22Rv1 (cell line): ENCODE measurements around the gene OR2K2.
"Not testable (repeated sequence)": the region's sequence is repeated elsewhere in the genome, so short reads cannot be mapped to it uniquely, and the experiment has no call there.

Source experiments
- H3K27ac ChIP-seq: fragments of 450-650 bp; 2 replicates; pipeline ENCODE4 v1.5.1; 2017
- ZFX ChIP-seq: fragments of 450-650 bp; IDR thresholded peaks from 2 replicates; pipeline ENCODE4 v1.6.1; 2017; ENCODE audit warnings: antibody characterized with exemption, borderline replicate concordance
- TF ChIP-seq, protein P1 (sequence below): fragments of 450-650 bp; IDR thresholded peaks from 2 replicates; pipeline ENCODE4 v1.5.1; 2017; ENCODE audit warnings: mild to moderate bottlenecking

The OR2K2 gene

DNA sequence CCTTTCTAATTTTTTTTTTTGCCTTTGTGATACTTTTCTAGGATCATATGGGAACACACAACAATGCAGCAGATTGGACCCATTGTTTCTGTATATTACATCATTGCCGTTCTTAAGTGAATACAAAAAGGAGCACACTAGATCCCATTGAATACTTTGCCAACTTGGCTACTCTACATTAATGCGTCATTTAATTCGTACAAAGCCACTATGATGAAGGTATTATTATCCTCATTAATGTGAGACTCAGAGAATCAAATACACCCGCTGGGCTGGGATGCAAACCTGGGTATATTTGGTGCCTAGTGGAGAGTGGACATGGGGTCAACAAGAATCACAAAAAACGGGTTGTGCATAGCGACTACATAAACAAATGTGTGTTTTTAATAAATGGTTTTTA lies 31.9 kb downstream of the OR2K2 start:
- no peak overlapping the region for H3K27ac ChIP-seq
- TF ChIP-seq, protein P1, sequence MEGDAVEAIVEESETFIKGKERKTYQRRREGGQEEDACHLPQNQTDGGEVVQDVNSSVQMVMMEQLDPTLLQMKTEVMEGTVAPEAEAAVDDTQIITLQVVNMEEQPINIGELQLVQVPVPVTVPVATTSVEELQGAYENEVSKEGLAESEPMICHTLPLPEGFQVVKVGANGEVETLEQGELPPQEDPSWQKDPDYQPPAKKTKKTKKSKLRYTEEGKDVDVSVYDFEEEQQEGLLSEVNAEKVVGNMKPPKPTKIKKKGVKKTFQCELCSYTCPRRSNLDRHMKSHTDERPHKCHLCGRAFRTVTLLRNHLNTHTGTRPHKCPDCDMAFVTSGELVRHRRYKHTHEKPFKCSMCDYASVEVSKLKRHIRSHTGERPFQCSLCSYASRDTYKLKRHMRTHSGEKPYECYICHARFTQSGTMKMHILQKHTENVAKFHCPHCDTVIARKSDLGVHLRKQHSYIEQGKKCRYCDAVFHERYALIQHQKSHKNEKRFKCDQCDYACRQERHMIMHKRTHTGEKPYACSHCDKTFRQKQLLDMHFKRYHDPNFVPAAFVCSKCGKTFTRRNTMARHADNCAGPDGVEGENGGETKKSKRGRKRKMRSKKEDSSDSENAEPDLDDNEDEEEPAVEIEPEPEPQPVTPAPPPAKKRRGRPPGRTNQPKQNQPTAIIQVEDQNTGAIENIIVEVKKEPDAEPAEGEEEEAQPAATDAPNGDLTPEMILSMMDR = no peak
- no peak for TF ChIP-seq ZFX

- TF ChIP-seq, protein P1 = no peak
- TF ChIP-seq ZFX = no peak
- H3K27ac ChIP-seq = no peak overlapping the region
Observed at GRCh38 chr9:111297066-111297824, 32.8 kb downstream of the OR2K2 start.

DNA sequence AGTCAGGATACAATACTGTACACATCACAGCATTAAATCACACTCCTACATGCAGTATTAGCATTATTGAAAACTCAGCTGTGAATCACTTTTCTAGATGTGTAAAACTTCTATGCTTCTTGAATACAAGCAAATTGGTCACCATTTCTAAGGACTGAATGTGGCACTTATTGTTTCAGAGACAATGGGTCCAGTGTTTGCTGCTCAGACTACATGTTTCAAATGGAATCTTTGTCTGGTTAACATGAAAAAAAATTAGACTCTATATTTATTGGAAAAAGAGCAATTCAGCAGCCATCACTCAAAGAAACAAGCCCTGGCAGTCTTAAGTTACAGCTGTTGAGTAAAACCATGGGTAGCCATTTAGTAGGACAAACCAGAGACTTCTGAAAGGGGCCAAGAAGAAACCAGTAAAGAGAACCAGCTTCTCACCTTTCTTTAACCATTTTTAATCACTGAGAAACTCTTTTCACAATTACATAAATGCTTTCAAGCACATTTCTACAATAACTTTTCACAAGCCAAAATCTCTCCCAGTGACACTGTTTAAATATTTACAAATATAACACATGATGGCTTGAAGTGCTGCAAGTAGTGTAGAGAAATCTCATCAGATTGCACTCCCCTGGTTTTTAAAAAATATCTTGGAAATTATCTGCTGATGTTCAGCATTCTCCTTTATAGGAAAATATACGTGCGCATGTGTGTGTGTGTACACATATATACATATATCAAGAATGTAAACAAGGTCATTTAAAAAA lies 35.2 kb downstream of the OR2K2 start:
- no peak overlapping the region for H3K27ac ChIP-seq
- TF ChIP-seq, protein P1 = no peak
- TF ChIP-seq ZFX = no peak

DNA sequence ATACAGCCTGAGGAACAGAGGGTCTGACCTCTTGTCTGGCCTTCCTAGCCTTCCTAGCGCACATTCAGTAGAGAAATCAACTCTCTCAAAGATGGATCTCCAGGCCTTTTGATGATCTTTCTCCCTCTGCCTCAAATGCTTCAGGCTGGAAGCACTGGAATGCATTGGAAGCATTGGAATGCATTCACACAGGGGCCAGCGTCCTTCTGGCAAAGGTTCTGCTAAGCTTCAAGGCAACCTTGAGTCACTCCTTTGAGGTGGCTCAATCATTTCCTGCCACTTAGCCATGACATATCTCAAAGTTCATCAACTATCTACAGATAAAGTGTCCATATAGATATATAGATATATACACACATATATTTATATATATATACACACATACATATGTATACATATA lies 42.9 kb downstream of the OR2K2 start:
- no peak overlapping the region for H3K27ac ChIP-seq
- TF ChIP-seq, protein P1 = no peak
- no peak for TF ChIP-seq ZFX

GRCh38 chr9:111284703-111285102 lies 45.3 kb downstream of the OR2K2 start:
- no peak overlapping the region for H3K27ac ChIP-seq
- TF ChIP-seq ZFX = no peak
- TF ChIP-seq, protein P1 = no peak

DNA sequence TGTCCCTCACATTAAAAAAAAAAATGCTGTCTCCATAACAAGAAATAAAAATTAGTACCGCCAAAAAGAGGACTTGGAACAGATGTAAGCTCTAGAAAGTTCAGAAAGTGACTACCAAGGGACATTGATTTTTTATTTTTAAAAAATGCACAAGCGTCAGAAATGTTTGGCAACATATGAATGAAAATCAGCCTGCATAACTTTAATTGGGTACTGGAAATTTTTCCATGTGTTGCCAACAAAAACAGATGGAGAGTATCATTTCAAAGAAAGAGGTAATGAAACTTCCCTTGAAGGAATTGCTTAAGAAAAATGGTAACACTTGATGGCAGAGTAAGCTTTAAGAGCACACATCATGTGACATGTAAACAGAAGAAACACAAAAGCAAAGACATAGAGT lies 47.2 kb downstream of the OR2K2 start:
- H3K27ac ChIP-seq = no peak overlapping the region
- TF ChIP-seq ZFX = no peak
- TF ChIP-seq, protein P1 = no peak

- H3K27ac ChIP-seq = not testable (repeated sequence)
Observed at GRCh38 chr9:111280795-111281194, 49.2 kb downstream of the OR2K2 start.
